CD4-positive, alpha-beta memory T cell (primary cell): Measurements from ENCODE around the gene LGALS8. TPM values are rescaled to one million over a fixed set of nuclear protein-coding genes. Genes with fewer than 3 reads are reported as not detected.

Experiments
- CTCF ChIA-PET: fragments of 350-600 bp; sonication (Branson Sonifier 250); formaldehyde crosslinking; loops from one replicate; lab custom pipeline; 2021; ENCODE audit warnings: inconsistent platforms; ENCODE audit not compliant: partially characterized antibody; lab: Charles Lee
- POLR2A ChIA-PET: fragments of 350-600 bp; sonication (Branson Sonifier 250); formaldehyde crosslinking; loops from one replicate; lab custom pipeline; 2021; ENCODE audit not compliant: partially characterized antibody; lab: Charles Lee
- DNase-seq, 5 donors: peaks; one replicate each; pipeline versions ENCODE4 v3.0.0 to v3.0.0-alpha.2; 2020 to 2022; ENCODE audit warnings: mixed read lengths in 1 of 5
- H3K27ac ChIP-seq: one replicate; pipeline ENCODE4 v1.7.0; 2013; ENCODE audit warnings: low read depth, low read length
- H3K27me3 ChIP-seq: 2 replicates; pipeline ENCODE4 v1.7.0; 2013; ENCODE audit warnings: mild to moderate bottlenecking, low read length, moderate library complexity; ENCODE audit not compliant: insufficient read depth
- H3K36me3 ChIP-seq: 2 replicates; pipeline ENCODE4 v1.7.0; 2013; ENCODE audit warnings: mild to moderate bottlenecking, low read length, moderate library complexity; ENCODE audit not compliant: insufficient read depth
- H3K4me1 ChIP-seq: 2 replicates; pipeline ENCODE4 v1.7.0; 2013; ENCODE audit warnings: mild to moderate bottlenecking, low read length, moderate library complexity; ENCODE audit not compliant: insufficient read depth
- H3K4me3 ChIP-seq, 2 donors: one replicate each; pipeline ENCODE4 v1.7.0; 2013; ENCODE audit warnings: low read length in 2 of 2, mild to moderate bottlenecking in 1 of 2
- H3K9me3 ChIP-seq, 2 donors: one replicate each; pipeline ENCODE4 v1.7.0; 2013; ENCODE audit warnings: low read length in 2 of 2, control low read depth in 1 of 2; ENCODE audit not compliant: control insufficient read depth in 1 of 2
- H3K27ac Mint-ChIP-seq, 7 donors: one replicate each; pipeline ENCODE4 v1.8.0; 2020 to 2021; ENCODE audit warnings: mixed read lengths in 7 of 7, mild to moderate bottlenecking in 6 of 7, inconsistent platforms in 3 of 7, moderate library complexity in 3 of 7
- H3K27me3 Mint-ChIP-seq, 2 donors: one replicate each; pipeline ENCODE4 v1.8.0; 2020 to 2021; ENCODE audit warnings: mixed read lengths in 2 of 2
- H3K36me3 Mint-ChIP-seq, 2 donors: one replicate each; pipeline ENCODE4 v1.8.0; 2020 to 2021; ENCODE audit warnings: mixed read lengths in 2 of 2, inconsistent platforms in 1 of 2, mild to moderate bottlenecking in 1 of 2
- H3K4me1 Mint-ChIP-seq, 4 donors: one replicate each; pipeline ENCODE4 v1.8.0; 2020 to 2021; ENCODE audit warnings: mixed read lengths in 4 of 4, mild to moderate bottlenecking in 1 of 4
- H3K4me3 Mint-ChIP-seq, 8 donors: one replicate each; pipeline ENCODE4 v1.8.0; 2020 to 2021; ENCODE audit warnings: mixed read lengths in 8 of 8, mild to moderate bottlenecking in 7 of 8, moderate library complexity in 6 of 8, inconsistent platforms in 3 of 8
- H3K9me3 Mint-ChIP-seq, 8 donors: one replicate each; pipeline ENCODE4 v1.8.0; 2020 to 2021; ENCODE audit warnings: mixed read lengths in 8 of 8, mild to moderate bottlenecking in 5 of 8, inconsistent platforms in 3 of 8, moderate library complexity in 1 of 8
- intact Hi-C: fragments of 100-400 bp; cut with micrococcal nuclease; formaldehyde crosslinking; loops from one replicate; pipeline ENCODE4 v1.15.1; 2023
- polyA plus RNA-seq, 2 donors: library from polyadenylated mRNA; unstranded; fragments of 300-500 nt; fragmentation: Illumina TruSeq; gene quantifications; one replicate each; pipeline ENCODE4 v1.2.3, GENCODE V29; 2021
- total RNA-seq, 2 experiments: library from RNA; stranded (reverse); gene quantifications; one replicate each; pipeline ENCODE4 v1.2.3, GENCODE V29; 2021

Gene LGALS8
- total and polyA plus RNA-seq, 4 experiments from 2014 or later = 46.8 to 196 (median 130) TPM

DNA sequence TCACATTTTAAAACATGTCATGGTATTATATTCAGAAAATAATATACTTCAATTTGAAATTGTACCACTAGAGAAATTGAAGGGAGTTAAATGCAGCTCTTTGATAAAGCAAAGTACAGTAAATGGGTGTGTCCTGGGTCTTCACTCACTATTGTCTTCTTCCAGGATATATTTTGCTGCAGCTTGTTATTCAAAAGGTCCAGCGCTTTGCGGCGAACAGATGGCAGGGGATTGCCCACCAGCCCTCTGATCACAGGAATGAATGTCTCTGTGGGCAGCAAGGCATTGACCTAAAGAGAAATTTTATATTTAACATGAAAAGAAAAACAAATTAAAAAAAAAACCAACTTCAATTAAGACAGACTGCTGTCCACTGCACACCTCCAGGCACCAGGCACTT is 35.1 kb downstream of the LGALS8 start:
- DNase-seq = no peak
- no peak overlapping the region for H3K4me3 ChIP-seq
- Mint-ChIP-seq H3K36me3 (peaks cover 66 to 81% of the 10 kb centered on the region in 2 donors), H3K9me3 (no peaks in the 10 kb centered on the region), H3K27me3 (no peaks in the 10 kb centered on the region), H3K4me3 (no peak overlapping the region), H3K4me1 (peaks cover 0 to 2% (median 0%) of the 10 kb centered on the region in 4 donors), H3K27ac (peak overlapping the region in 1 of 7 donors; percentile 64)
- ChIA-PET POLR2A (interaction anchor here (1.7 kb wide), 1 partner anchor 10 kb away, joined by 5 read pairs; no protein-coding TSS in a partner anchor), CTCF (no interaction called here)
- H3K27me3 ChIP-seq = no peaks in the 10 kb centered on the region
- peaks cover 58% of the 10 kb centered on the region for H3K36me3 ChIP-seq
- no peaks in the 10 kb centered on the region for H3K9me3 ChIP-seq
- no peaks in the 10 kb centered on the region for H3K4me1 ChIP-seq
- H3K27ac ChIP-seq = no peak overlapping the region
- intact Hi-C loops = no loop called here

DNA sequence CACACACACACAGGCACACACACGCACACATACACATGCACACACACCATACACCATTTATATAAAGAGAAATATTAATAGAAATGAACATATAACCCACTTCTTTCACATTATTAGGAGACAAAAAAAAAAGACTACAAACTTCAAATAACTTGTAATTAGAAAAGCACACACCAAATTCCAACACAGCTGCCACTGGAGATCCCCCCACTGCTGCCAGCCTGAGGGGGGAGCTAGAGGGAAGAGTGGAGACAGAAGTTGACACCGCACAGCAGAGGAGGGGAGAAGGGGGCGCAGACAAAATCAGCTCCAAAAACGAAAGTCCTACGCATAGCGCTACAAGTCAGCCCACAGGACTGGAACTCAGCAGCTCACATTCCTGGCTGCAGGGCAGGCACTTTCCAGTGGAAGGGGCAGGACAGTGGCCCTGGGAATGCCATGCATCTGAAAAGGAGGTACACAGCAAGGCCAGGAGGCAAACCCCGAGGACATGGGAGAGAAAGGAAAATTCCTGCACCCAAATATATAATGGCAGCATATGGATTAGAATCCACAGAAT is 36.5 kb downstream of the LGALS8 start:
- peaks cover 68 to 83% of the 10 kb centered on the region in 2 donors for H3K36me3 Mint-ChIP-seq
- Histone ChIP-seq H3K27ac (no peak overlapping the region), H3K4me3 (no peak overlapping the region), H3K27me3 (no peaks in the 10 kb centered on the region), H3K4me1 (no peaks in the 10 kb centered on the region), H3K9me3 (no peaks in the 10 kb centered on the region), H3K36me3 (peaks cover 55% of the 10 kb centered on the region)
- ChIA-PET CTCF (no interaction called here), POLR2A (no interaction called here)
- H3K4me1 Mint-ChIP-seq = peaks cover 0 to 2% (median 0%) of the 10 kb centered on the region in 4 donors
- H3K27ac Mint-ChIP-seq = peak overlapping the region in 5 of 7 donors; percentile 19 to 71 (median 38)
- no peaks in the 10 kb centered on the region for H3K27me3 Mint-ChIP-seq
- DNase-seq = no peak
- no peaks in the 10 kb centered on the region for H3K9me3 Mint-ChIP-seq
- intact Hi-C loops = no loop called here
- no peak overlapping the region for H3K4me3 Mint-ChIP-seq

DNA sequence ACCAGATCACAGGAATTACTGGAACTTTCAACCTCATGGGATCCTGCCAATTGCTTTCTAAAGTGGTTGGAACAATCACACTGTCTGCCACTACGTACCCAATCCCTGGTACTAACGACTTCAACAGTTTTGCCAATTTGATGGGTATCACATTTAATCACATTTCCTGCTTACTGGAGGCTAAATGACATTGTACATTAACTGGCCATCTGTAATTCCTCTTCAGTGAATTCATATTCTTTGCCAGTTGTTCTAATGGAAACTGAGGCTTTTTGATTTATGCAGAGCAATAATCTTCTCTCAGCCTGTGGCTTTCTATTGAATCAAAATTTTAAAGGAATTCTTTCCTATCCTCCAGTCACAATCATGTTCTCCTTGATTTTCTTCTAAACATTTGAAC is 38.2 kb downstream of the LGALS8 start:
- H3K4me3 ChIP-seq = no peak overlapping the region
- H3K4me1 ChIP-seq = no peaks in the 10 kb centered on the region
- peaks cover 52% of the 10 kb centered on the region for H3K36me3 ChIP-seq
- H3K27ac Mint-ChIP-seq = peak overlapping the region in 5 of 7 donors; percentile 8 to 54 (median 25)
- peaks cover 68 to 82% of the 10 kb centered on the region in 2 donors for H3K36me3 Mint-ChIP-seq
- H3K27me3 ChIP-seq = no peaks in the 10 kb centered on the region
- POLR2A ChIA-PET = no interaction called here
- no peak for DNase-seq
- H3K9me3 ChIP-seq = no peaks in the 10 kb centered on the region
- intact Hi-C loops = no loop called here
- H3K9me3 Mint-ChIP-seq = no peaks in the 10 kb centered on the region
- H3K27me3 Mint-ChIP-seq = no peaks in the 10 kb centered on the region
- CTCF ChIA-PET = no interaction called here
- H3K4me1 Mint-ChIP-seq = peaks cover 0 to 2% (median 0%) of the 10 kb centered on the region in 4 donors
- no peak overlapping the region for H3K4me3 Mint-ChIP-seq
- no peak overlapping the region for H3K27ac ChIP-seq

DNA sequence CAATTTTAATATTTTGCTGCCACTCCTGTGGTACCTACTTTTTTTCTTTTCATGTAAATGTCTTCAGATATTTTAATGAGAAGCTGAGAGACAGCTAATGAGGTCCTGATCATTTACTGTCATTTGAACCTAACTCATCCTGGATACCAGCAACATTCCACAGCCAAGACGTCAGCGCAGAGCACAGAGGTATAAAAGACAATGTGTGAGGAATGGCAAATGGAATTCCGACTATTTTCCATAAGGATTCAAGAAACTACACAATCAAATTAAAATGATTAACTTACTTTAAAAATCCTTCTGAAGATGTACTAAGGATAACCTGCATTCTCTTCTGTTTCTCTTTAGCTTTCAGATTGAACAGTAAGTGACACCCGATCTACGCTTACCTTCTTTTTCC is 41.7 kb downstream of the LGALS8 start:
- peaks cover 0 to 1% (median 0%) of the 10 kb centered on the region in 8 donors for H3K9me3 Mint-ChIP-seq
- no peak for DNase-seq
- H3K4me3 Mint-ChIP-seq = no peak overlapping the region
- Histone ChIP-seq H3K9me3 (no peaks in the 10 kb centered on the region), H3K27ac (no peak overlapping the region), H3K4me1 (no peaks in the 10 kb centered on the region), H3K4me3 (no peak overlapping the region), H3K27me3 (no peaks in the 10 kb centered on the region), H3K36me3 (peaks cover 52% of the 10 kb centered on the region)
- intact Hi-C loops = no loop called here
- no peaks in the 10 kb centered on the region for H3K27me3 Mint-ChIP-seq
- peaks cover 0 to 2% (median 0%) of the 10 kb centered on the region in 4 donors for H3K4me1 Mint-ChIP-seq
- CTCF ChIA-PET = no interaction called here
- POLR2A ChIA-PET = no interaction called here
- H3K36me3 Mint-ChIP-seq = peaks cover 71 to 89% of the 10 kb centered on the region in 2 donors
- peak overlapping the region in 1 of 7 donors; percentile 27 for H3K27ac Mint-ChIP-seq

DNA sequence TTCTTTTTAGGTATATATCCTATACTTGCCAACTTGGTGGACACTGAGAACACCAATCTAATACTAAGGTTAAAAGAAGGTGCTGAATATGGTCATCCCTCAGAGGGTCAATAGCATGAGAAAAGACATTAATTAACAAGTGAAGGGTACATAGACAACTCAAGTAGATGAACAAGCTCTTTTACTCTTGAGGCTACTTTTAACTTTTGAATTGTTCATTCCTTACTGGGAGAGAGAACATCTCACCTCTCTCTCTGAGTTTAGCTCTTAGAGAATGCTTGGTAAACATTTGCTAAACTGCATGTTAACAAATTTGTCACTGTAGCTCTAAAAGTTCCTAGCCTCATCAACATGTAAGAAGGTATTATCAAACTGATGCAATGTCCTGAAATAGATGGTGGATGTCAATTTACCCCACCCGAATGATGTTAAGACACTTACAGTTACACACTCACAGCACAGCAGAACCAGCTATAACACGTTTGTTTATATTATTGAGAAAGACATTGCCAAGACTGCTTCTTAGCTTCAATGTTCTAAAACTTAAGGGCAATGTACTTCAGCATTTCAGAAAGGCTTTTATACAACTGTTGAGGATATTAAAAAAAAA is 44.6 kb downstream of the LGALS8 start:
- ChIA-PET CTCF (interaction anchor here (0.7 to 1.0 kb wide), 2 partner anchors 34 to 155 kb away, joined by 4 read pairs; no protein-coding TSS in a partner anchor), POLR2A (no interaction called here)
- Mint-ChIP-seq H3K27ac (no peak overlapping the region), H3K27me3 (no peaks in the 10 kb centered on the region), H3K4me1 (peaks cover 0 to 2% (median 0%) of the 10 kb centered on the region in 4 donors), H3K36me3 (peaks cover 72 to 94% of the 10 kb centered on the region in 2 donors), H3K9me3 (peaks cover 0 to 1% (median 0%) of the 10 kb centered on the region in 8 donors), H3K4me3 (no peak overlapping the region)
- Histone ChIP-seq H3K4me3 (no peak overlapping the region), H3K36me3 (peaks cover 69% of the 10 kb centered on the region), H3K27ac (no peak overlapping the region), H3K9me3 (no peaks in the 10 kb centered on the region), H3K4me1 (no peaks in the 10 kb centered on the region), H3K27me3 (no peaks in the 10 kb centered on the region)
- no peak for DNase-seq
- intact Hi-C loops = no loop called here

DNA sequence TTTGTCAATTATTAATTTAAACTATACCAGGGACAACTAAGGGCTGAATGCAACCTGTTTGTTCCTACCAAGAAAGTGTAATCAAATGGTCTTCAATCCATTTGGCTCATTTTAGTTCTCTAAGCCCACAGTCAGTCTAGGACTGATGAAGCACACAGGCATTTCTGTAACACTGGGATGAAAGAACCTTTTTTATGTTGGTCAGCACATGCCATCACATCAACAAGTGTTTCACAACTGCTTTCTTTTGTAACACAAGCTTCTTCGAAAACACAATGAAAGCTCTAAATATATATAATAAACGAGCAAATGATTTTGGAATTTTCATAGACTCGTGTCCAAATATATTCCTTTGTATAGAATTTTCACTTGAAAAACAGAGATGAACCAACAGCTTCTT is 51.7 kb downstream of the LGALS8 start:
- ChIA-PET CTCF (no interaction called here), POLR2A (no interaction called here)
- Mint-ChIP-seq H3K4me1 (peaks cover 0 to 2% (median 0%) of the 10 kb centered on the region in 4 donors), H3K4me3 (no peak overlapping the region), H3K9me3 (no peaks in the 10 kb centered on the region), H3K27me3 (no peaks in the 10 kb centered on the region), H3K36me3 (peaks cover 54 to 80% of the 10 kb centered on the region in 2 donors), H3K27ac (peak overlapping the region in 1 of 7 donors; percentile 31)
- DNase-seq = no peak
- Histone ChIP-seq H3K4me3 (no peak overlapping the region), H3K9me3 (no peaks in the 10 kb centered on the region), H3K36me3 (peaks cover 69% of the 10 kb centered on the region), H3K27ac (no peak overlapping the region), H3K4me1 (no peaks in the 10 kb centered on the region), H3K27me3 (no peaks in the 10 kb centered on the region)
- intact Hi-C loops = no loop called here

DNA sequence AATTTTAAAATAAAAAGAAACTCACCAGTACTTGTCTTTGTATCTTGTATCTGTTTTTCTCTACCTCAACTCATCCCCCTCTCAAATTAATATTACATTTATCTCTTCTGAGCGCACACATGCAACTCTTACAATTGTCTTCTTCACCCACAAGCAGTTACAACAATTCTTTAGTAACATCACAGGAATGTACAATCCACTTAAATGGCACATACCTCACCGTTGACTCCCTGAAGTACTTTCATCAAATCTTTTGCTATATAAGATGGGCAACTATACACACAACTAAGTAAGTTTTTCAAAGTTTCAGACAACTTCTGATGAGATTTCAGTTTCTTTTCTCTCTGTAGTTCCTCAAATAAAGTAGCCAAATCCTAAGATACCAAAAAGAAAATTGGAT is 52.2 kb downstream of the LGALS8 start:
- POLR2A ChIA-PET = no interaction called here
- H3K27ac Mint-ChIP-seq = peak overlapping the region in 1 of 7 donors; percentile 19
- H3K9me3 Mint-ChIP-seq = no peaks in the 10 kb centered on the region
- H3K27me3 ChIP-seq = no peaks in the 10 kb centered on the region
- no peaks in the 10 kb centered on the region for H3K27me3 Mint-ChIP-seq
- no peak overlapping the region for H3K27ac ChIP-seq
- intact Hi-C loops = no loop called here
- H3K9me3 ChIP-seq = no peaks in the 10 kb centered on the region
- H3K36me3 Mint-ChIP-seq = peaks cover 55 to 77% of the 10 kb centered on the region in 2 donors
- CTCF ChIA-PET = no interaction called here
- peaks cover 65% of the 10 kb centered on the region for H3K36me3 ChIP-seq
- H3K4me3 Mint-ChIP-seq = no peak overlapping the region
- DNase-seq = no peak
- H3K4me1 Mint-ChIP-seq = peaks cover 0 to 2% (median 0%) of the 10 kb centered on the region in 4 donors
- no peak overlapping the region for H3K4me3 ChIP-seq
- H3K4me1 ChIP-seq = no peaks in the 10 kb centered on the region
